ENCODE data around the gene FOXI2. TPM values are rescaled to one million over a fixed set of nuclear protein-coding genes. Genes with fewer than 3 reads are reported as not detected.

The FOXI2 gene
- total and polyA plus RNA-seq, 5 donors, result 0.06 TPM; not detected in 3

DNA sequence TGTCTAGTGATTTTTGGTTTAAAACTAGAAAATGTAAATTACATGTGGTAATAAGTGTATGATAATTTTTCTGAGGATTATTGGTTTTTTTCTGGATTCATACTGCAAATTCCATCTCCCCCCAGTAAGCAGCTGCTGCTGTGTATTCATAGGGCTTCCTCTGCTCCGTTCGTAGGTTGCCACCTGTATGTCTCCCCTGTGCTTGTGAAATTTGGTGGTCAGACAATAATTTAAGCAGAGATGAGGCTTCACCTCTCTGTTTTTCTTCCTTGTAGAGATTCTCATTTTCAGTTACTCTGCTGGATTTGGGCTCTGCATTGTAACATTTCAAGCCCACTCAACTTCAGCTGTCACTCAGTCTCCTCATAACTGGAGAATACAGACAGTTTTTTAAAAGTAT is 50.9 kb downstream of the FOXI2 start:
- DNase-seq (no peak), ATAC-seq (no peak)
- intact Hi-C loops (cut with DNase I), result no loop called here
- WGBS, result 88% methylated on average over 2 of the region's 2 CpGs
- Histone ChIP-seq H3K27me3 (ENCODE audit: control insufficient read depth, insufficient read depth) (no peaks in the 10 kb centered on the region), H3K9me3 (ENCODE audit: control insufficient read depth, low read length) (no peaks in the 10 kb centered on the region), H3K4me3 (ENCODE audit: low read length) (no peak overlapping the region), H3K4me1 (ENCODE audit: control insufficient read depth, insufficient read depth, low read length) (no peaks in the 10 kb centered on the region), H3K27ac (ENCODE audit: low read length) (no peak overlapping the region)

DNA sequence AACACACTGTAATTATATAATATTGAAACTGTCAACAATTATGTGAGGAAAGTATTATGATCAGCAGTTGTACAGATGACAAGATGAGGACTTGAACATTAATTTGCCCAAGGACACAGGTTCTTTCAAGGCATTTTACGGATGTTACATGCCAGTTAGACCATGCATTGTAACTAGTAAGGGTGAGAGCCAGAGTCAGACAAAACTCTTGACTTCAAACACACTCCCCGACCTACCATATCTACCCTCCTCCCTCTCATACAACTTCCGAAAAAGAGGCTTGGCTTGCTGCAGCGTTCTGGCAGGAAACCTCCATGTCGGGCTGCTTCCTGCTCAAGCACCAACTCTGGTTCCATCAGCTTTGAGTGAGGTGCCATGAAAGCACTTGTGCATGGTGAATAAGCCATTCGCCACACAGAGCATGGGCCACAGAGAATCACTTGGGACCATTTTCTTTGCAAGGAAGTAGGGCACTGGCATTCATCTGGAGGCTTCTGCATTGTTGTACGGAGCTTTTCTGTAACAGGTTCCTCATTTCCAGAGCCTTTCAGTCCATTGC is 53.2 kb downstream of the FOXI2 start:
- DNase-seq, result no peak
- Histone ChIP-seq H3K27ac (ENCODE audit: low read length) (no peak overlapping the region), H3K27me3 (ENCODE audit: control insufficient read depth, insufficient read depth) (no peaks in the 10 kb centered on the region), H3K9me3 (ENCODE audit: control insufficient read depth, low read length) (no peaks in the 10 kb centered on the region), H3K4me3 (ENCODE audit: low read length) (no peak overlapping the region), H3K4me1 (ENCODE audit: control insufficient read depth, insufficient read depth, low read length) (no peaks in the 10 kb centered on the region)
- ATAC-seq, result no peak
- WGBS, result 42% methylated on average over 7 of the region's 7 CpGs
- intact Hi-C loops (cut with DNase I), result no loop called here

Other genes starting within 250 kb of the FOXI2 start
- not detected for gene NPS, start 187.9 kb upstream of the FOXI2 start, total RNA-seq
- not detected for gene NPS, start 187.9 kb upstream of the FOXI2 start, polyA plus RNA-seq
- gene CLRN3, start 155.8 kb downstream of the FOXI2 start, total RNA-seq, result not detected
- not detected for gene CLRN3, start 155.8 kb downstream of the FOXI2 start, polyA plus RNA-seq
- gene PTPRE, start 169.9 kb downstream of the FOXI2 start, total RNA-seq, result 10 to 100 TPM; 11.2 to 21.1 (median 13.8) TPM
- gene PTPRE, start 169.9 kb downstream of the FOXI2 start, polyA plus RNA-seq, result 6.7 TPM

Measured in right cardiac atrium (tissue), 5 donors.